Smooth muscle cell (in vitro differentiated cells): Measurements from ENCODE around the gene LRR1. TPM values are rescaled to one million over a fixed set of nuclear protein-coding genes. Genes with fewer than 3 reads are reported as not detected.

Experiments used
- DNase-seq: peaks from one replicate; lab custom pipeline; 2025; ENCODE audit not compliant: unreplicated experiment; lab: John Stamatoyannopoulos, UW
- H2AFZ ChIP-seq: fragments of 200-600 bp; sonication (generic); 2 replicates; pipeline ENCODE4 v1.6.0; 2016; ENCODE audit warnings: antibody characterized with exemption, low read depth, mild to moderate bottlenecking
- H3F3A ChIP-seq: fragments of 200-600 bp; sonication (generic); 2 replicates; pipeline ENCODE4 v1.6.0; 2017; ENCODE audit warnings: antibody characterized with exemption, low read depth
- H3K27ac ChIP-seq: fragments of 200-600 bp; sonication (generic); 2 replicates; pipeline ENCODE4 v1.5.1; 2016; ENCODE audit warnings: low read depth, mild to moderate bottlenecking
- H3K27me3 ChIP-seq: fragments of 200-600 bp; sonication (generic); 2 replicates; pipeline ENCODE4 v1.6.1; 2016; ENCODE audit warnings: low read depth, mild to moderate bottlenecking
- H3K36me3 ChIP-seq: fragments of 200-600 bp; sonication (generic); 2 replicates; pipeline ENCODE4 v1.5.1; 2016; ENCODE audit warnings: low read depth
- H3K4me1 ChIP-seq: fragments of 200-600 bp; sonication (generic); 2 replicates; pipeline ENCODE4 v1.5.1; 2016; ENCODE audit warnings: low read depth
- H3K4me2 ChIP-seq: fragments of 200-600 bp; sonication (generic); 2 replicates; pipeline ENCODE4 v1.6.0; 2016; ENCODE audit warnings: mild to moderate bottlenecking
- H3K4me3 ChIP-seq: fragments of 200-600 bp; sonication (generic); 2 replicates; pipeline ENCODE4 v1.5.1; 2016; ENCODE audit warnings: mild to moderate bottlenecking
- H3K79me2 ChIP-seq: fragments of 200-600 bp; sonication (generic); 2 replicates; pipeline ENCODE4 v1.6.0; 2016; ENCODE audit warnings: low read depth, mild to moderate bottlenecking
- H3K9ac ChIP-seq: fragments of 200-600 bp; sonication (generic); 2 replicates; pipeline ENCODE4 v1.6.0; 2016; ENCODE audit warnings: low read depth
- H3K9me3 ChIP-seq: fragments of 200-600 bp; sonication (generic); replicated peaks from 2 replicates; pipeline ENCODE4 v1.5.1; 2016; ENCODE audit warnings: low read depth
- H4K20me1 ChIP-seq: fragments of 200-600 bp; sonication (generic); 2 replicates; pipeline ENCODE4 v1.6.0; 2016; ENCODE audit warnings: low read depth
- CTCF ChIP-seq: fragments of 200-600 bp; sonication (generic); IDR thresholded peaks from 2 replicates; pipeline ENCODE4 v1.5.1; 2017; ENCODE audit warnings: borderline replicate concordance, mild to moderate bottlenecking, antibody characterized with exemption; ENCODE audit not compliant: insufficient read depth, poor library complexity, severe bottlenecking
- WGBS: methylation state at CpG from one replicate; pipeline ENCODE4 v1.1.7; 2016; ENCODE audit warnings: low lambda C conversion rate; 5-methylcytosine and 5-hydroxymethylcytosine counted together
- polyA plus RNA-seq: library from polyadenylated mRNA; unstranded; fragments of >200 nt; fragmentation: Nextera tagmentation; extraction: Ambion mirVana; gene quantifications from 2 replicates; pipeline ENCODE4 v1.2.1, GENCODE V29; 2016
- total RNA-seq: library from RNA; depleted of rRNA; stranded (reverse); fragments of >200 nt; gene quantifications from 2 replicates; pipeline ENCODE4 v1.2.3, GENCODE V29; 2014

LRR1 gene
- total RNA-seq (12.9 and 18.7 TPM in 2 replicates), polyA plus RNA-seq (14.7 and 15.7 TPM in 2 replicates)

- Histone ChIP-seq H3K9ac (peak within 1 kb of the TSS; percentile 88), H3F3A (peaks cover 5% of the 10 kb centered on the region), H3K4me2 (peak within 1 kb of the TSS; percentile 100), H3K4me1 (no peaks in the 10 kb centered on the region), H3K79me2 (peaks cover 7% of the 10 kb centered on the region), H3K4me3 (peak within 1 kb of the TSS; percentile 79), H4K20me1 (no peaks in the 10 kb centered on the region), H2AFZ (peak within 1 kb of the TSS; percentile 98), H3K27ac (peak within 1 kb of the TSS; percentile 86), H3K27me3 (no peaks in the 10 kb centered on the region), H3K9me3 (no peaks in the 10 kb centered on the region), H3K36me3 (no peaks in the 10 kb centered on the region)
- WGBS, result under 1% methylated on average over 77 of the region's 77 CpGs
- peak; percentile 57 for DNase-seq
- TF ChIP-seq CTCF, result no peak
These were observed at the start of gene LRR1 for GRCh38 chr14:49598485-49599300. Gene LRR1, plus strand, starts transcription at chr14:49598940. Its CDS starts 81 bp downstream, at chr14:49599021.

- Histone ChIP-seq H3K4me1 (peaks cover 11% of the 10 kb centered on the region), H3K9ac (no peak overlapping the region), H4K20me1 (no peaks in the 10 kb centered on the region), H3K36me3 (no peaks in the 10 kb centered on the region), H3K4me2 (no peak overlapping the region), H3K4me3 (no peak overlapping the region), H3F3A (no peaks in the 10 kb centered on the region), H3K79me2 (no peaks in the 10 kb centered on the region), H3K9me3 (no peaks in the 10 kb centered on the region), H2AFZ (no peak overlapping the region), H3K27me3 (no peaks in the 10 kb centered on the region), H3K27ac (no peak overlapping the region)
- TF ChIP-seq CTCF, result no peak
- 90% methylated on average over 1 of the region's 1 CpG for WGBS
- no peak for DNase-seq
These were observed 49.3 kb upstream of the LRR1 start for GRCh38 chr14:49549446-49549845.

GRCh38 chr14:49549881-49550280, 48.9 kb upstream of the LRR1 start:
- no peaks in the 10 kb centered on the region for H4K20me1 ChIP-seq
- H3K9ac ChIP-seq, result no peak overlapping the region
- no peak overlapping the region for H2AFZ ChIP-seq
- no peaks in the 10 kb centered on the region for H3K36me3 ChIP-seq
- no peaks in the 10 kb centered on the region for H3K9me3 ChIP-seq
- H3K4me1 ChIP-seq, result peaks cover 11% of the 10 kb centered on the region
- no peak overlapping the region for H3K4me2 ChIP-seq
- TF ChIP-seq CTCF, result no peak
- H3F3A ChIP-seq, result no peaks in the 10 kb centered on the region
- 37% methylated on average over 4 of the region's 4 CpGs for WGBS
- no peak for DNase-seq
- no peak overlapping the region for H3K4me3 ChIP-seq
- no peaks in the 10 kb centered on the region for H3K79me2 ChIP-seq
- H3K27ac ChIP-seq, result no peak overlapping the region
- H3K27me3 ChIP-seq, result no peaks in the 10 kb centered on the region
